ENCODE data around the gene PMIS2.

The PMIS2 gene

DNA sequence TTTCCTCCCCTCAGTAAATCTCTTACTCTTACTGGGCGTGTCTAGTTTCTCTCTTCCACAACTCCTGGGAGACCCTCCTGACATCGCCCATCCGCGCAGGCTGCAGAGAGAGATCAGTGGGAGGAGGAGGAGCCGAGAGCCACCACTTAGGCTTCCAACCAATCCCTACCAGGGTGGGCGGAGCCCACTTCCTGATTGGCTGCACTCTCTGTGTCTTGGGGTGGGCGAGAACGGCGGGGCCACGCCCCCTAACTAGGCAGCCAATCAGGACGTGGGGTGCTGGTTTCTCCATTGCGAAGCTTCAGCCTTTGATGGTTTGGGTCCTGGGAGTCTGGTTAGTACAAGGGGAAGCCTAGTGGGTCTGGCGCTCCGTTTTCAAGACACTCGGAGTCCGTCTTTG, at the start of gene PMIS2:
Gene PMIS2 (plus strand): TSS at position 326 of the 400 bp plus-strand sequence. CDS start 87 bp downstream, outside the sequence.
- DNase-seq = no peak

DNA sequence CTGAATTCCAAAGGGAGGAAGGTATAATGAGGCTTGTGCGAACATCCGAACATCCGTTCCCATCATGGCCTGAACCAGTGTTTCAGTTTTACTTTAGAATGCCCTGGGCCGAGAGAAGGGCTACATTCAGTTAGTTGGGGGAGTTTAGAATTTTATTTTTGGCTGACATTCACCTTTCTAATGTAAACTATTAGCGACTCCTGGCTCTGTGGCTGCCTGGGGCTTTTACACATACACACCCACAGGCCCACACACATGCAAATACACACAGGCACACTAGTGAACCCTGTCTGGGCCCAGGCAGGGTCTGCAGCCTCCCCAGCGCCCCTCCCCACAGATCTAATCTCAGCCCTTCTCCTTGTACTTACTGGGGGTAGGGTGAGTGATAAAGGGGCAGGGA, 46.7 kb upstream of the PMIS2 start:
- no peak for DNase-seq

DNA sequence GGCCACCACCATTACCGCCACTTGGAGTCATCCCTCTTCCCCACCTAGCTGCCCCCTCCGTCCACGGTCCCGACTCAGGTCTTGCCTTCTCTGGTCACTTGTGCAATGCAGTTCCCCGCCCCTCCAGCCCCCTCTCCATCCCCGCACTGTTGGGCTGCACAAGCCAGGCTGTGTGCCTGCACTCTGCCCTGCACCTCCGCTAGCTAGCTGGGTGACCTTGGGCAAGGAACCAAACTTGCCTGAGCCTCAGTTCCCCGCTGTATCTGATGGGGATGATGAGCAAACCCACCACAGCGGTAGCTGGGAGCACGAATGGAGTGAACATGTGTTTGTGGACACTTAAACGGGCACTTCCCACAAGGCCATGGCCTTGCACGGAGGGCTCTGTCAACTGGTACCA, 46.1 kb upstream of the PMIS2 start:
- no peak for DNase-seq

- no peak for DNase-seq
Measured at GRCh38 chr19:35540356-35540927, 45.5 kb upstream of the PMIS2 start.

GRCh38 chr19:35542209-35542608, 43.8 kb upstream of the PMIS2 start:
- DNase-seq = no peak

- DNase-seq = no peak
Measured at GRCh38 chr19:35543280-35544109, 42.5 kb upstream of the PMIS2 start.

GRCh38 chr19:35544110-35544802, 41.7 kb upstream of the PMIS2 start:
- no peak for DNase-seq

GRCh38 chr19:35545001-35545854, 40.7 kb upstream of the PMIS2 start, which contains the start of gene TMEM147:
TMEM147 (plus strand) TSS chr19:35545626; CDS start chr19:35545740, 114 bp downstream.
- DNase-seq = peak; percentile 49

DNA sequence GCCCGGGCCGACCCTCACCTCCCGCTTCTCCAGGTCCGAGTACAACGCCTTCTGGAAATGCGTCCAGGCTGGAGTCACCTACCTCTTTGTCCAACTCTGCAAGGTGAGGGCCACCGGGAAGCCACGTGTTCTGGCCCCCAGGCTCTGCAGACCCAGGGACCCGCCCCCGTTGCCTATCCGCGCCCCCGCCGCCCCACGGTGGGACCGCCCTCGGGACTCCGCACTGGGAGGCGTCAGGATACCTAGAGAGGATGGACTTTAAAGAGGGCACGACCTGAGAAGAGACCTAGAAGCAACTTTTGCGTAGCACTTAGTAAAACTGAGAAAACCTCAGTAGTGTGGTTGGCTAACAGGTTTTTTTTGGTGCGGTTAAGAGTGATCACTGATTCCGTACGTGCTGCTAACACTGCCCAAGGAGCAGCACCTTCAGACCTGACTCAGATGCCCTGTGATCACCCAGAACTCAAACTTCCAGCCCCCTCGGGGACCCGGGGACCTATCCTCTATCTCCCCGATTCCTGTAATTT, 40.1 kb upstream of the PMIS2 start:
- no peak for DNase-seq

DNA sequence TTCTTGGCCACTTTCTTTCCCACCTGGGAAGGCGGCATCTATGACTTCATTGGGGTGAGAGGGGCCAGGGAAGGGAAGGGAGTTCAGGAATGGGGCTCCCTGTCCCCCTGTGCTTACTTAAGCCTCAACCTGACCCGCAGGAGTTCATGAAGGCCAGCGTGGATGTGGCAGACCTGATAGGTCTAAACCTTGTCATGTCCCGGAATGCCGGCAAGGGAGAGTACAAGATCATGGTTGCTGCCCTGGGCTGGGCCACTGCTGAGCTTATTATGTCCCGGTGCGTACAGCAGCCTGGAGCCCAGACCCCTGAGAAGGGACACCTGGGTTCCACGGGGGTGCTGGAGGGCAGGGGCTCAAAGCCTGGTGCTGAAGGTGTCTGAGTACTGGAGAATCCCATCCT, 39.4 kb upstream of the PMIS2 start:
- no peak for DNase-seq

DNA sequence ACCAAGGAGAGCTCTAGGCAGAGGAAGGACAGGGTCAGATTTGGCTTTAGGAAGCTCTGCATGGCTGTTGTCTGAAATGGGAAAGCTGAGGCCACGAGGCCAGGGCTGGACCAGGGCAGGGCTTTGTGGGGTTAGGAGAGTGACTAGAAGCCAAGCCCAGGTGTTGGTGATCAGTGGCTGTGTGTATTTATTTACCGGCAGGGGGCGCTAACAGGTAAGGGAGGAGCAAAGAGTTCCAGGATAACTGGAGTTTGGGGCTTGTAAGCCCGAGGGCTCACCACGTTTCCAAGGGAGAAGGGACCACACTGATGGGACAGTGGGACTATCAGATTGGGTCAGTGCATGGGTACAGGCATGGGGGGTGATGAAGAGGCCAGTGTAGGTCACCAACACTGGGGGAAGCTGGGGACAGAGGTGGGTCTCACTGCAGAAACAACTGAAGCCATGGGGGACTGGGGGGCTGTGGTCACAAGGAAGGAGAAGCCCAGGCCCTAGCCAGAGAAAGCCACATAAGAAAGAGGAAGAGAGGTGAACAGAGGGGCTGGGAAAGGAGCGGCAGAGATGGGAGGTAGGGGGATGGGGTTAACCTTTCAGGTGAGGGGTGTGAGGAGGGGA, 36.7 kb upstream of the PMIS2 start:
- DNase-seq = peak; percentile 46

DNA sequence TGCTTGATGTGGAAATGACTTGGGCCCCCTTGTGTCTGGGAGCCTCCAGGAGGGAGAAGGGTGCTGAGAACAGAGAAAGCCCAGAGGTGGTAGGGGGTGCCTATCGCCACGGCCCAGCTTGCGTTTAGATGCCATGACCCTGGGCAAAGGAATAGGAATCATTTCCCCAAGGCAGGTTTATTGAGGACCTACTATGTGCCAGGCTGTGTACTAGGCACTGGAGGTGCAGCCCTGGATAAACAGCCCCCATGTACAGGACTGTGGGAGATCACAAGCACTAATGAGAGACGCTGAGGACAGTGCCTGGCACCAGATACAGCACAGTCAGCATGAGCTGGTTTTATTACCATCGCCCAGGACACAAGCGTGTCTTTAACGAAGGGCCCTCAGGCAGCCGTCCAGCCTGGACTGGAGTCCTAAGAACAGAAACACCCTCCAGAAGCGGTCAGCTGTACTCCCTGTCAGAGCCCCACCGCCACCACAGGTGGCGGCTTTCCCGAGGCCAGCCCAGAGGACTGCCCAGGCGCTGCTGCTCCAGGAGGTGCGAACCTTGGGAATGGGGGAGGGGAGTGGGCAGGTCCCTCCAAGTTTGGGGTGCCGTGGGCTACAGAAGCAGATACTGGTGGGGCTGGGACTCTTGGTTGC, 36.0 kb upstream of the PMIS2 start:
- DNase-seq = no peak

DNA sequence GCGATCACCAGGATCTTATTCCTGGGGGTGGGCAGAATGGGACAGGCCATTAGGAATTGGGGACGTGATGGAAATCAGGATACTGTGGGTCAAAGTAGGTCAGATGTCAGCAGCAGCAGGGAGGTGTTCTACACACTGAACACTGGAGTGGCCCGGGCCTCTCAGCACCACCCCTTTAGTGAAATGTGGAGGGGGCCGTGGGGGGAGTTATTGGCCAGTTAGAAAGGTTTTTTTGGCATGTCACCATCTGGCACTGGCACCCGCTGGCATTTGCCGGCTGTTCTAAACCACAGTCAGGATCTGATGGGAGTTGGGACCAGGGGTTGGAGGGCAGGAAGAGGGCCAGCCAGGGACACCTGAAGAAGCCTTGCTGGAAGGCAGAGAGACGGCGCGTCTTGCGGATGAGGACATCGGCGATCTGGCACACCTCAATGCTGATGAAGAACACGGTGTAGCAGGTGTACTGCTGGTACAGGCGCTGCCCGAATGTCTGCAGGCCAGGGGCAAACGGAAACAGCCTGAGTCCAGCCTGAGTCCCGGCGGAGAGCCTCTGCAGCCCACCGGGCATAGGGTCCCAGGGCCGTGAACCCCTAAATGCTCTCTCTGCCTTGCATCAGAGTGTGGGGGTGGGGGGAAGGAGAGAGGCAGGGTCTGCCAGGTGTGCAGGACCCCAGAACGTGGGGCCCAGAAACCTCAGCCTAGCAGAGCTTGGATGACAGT, 34.7 kb upstream of the PMIS2 start:
- DNase-seq = no peak

DNA sequence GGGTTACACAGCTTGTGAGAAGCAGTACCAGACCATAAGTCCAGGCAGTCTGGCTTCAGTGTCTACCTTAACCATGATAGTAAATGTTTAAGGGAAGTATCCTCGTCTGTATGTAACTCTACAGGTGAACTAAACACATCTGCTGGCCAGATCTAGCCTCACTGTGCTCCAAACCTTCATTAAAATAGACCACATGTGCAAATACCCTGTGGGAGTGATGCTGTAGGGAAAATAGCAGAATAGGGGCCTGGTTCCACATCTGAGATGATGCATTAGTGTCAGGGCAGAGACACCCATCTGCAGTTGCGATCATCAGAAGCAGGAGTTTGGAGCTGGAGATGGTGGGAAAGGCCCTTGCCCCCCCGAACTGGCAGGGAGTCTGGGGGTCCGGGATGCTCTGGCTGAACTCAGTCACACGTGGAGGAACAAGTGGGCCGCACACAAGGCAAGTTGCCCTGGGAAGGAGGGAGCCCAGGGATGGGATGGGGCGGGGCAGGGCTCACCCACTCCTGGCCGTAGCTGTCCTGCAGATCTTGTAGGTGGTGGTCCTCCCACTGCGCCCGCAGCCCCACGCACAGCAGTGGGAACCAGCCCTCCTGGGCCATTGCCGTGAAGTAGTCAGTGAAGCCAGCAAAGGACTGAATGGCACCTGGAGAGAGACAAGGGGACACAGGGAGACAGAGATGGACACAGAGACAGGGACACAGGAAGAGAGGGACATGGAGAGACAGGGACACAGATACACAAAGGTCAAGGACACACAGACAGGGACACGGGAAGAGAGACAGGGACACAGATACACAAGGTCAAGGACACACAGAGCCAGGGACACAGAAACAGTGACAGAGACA, 33.2 kb upstream of the PMIS2 start:
- DNase-seq = no peak

DNA sequence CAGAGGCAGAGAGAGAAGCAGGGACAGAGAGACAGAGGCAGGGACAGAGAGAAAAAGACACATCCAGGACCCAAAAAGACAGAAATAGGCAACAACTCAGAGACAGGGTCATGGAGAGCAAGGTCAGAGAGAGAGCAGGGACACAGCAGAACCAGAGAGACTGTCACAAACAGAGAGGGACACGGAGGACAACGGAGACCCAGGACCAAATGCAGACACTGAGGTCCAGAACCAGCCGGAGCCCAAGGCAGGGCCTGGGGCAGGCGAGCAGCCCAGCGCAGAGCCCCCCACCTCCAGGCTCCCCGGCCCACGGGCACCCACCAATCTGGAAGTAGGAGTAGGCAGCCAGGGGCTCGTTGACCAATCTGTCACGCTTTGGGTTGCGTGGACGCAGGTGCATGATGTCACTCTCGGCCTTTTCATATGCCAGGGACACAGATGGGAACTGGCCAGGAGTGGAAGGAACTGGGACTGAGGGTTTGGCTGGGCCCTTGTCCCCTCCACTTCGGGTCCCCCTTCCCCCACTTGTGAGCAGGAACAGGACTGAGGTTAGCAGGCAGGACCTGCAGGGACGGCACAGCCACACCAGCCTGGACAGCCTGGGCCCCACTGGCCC, 32.5 kb upstream of the PMIS2 start:
- no peak for DNase-seq

DNA sequence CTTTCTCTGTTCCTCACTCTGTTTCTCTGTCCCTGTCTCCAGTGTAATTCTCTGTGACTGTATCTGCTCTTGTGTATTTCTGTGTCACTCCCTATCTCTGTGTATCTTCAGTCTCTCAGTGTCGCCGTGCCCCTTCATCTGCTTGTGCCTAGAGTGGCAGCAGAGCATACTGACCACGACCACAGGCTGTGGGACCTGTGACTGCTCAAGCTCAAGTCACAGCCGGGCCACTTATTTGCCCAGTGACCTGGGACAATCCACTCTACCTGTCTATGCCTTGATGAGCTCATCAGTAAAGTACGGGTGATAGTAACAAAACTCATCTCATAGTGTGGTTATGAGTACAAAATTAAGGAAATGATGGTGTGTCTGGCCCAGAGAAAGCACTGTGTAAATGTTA, 31.9 kb upstream of the PMIS2 start:
- DNase-seq = no peak

- DNase-seq = no peak
Measured at GRCh38 chr19:35555301-35556005, 30.5 kb upstream of the PMIS2 start.

DNA sequence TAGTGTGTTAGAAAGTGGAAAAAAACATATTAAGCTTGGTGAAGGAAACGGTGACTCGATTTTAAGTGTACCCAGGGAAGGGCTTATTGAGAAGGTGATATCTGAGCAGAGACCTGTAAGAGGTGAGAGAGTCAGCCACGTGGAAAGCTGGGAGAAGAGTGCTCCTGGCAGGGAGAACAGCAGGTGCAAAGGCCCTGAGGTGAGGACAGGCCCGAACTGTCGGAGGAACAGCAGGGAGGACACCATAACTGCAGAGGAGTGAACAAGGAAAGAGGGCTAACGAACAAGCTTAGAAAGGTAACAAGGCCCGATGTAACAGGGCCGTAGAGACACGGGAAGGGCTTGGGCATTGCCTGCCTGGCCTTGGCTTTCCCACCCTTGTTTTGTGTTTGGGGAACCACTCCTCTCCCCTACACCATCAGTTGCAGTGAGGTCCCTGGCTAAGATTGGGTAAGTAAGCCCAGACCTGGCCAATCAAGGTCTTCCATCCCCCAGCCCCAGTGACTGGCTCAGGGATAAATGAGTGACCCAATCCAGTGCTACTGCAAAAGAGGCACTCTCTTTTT, 29.9 kb upstream of the PMIS2 start:
- DNase-seq = no peak
